Activated CD4-positive, CD25-positive, alpha-beta regulatory T cell treated with anti-CD3 and anti-CD28 coated beads, Interleukin-2, amount 50 U/mL, for 72 hours (primary cell): ENCODE data around the gene STAMBPL1.
"Not testable (repeated sequence)": the region's sequence is repeated elsewhere in the genome, so short reads cannot be mapped to it uniquely, and the experiment has no call there.

Source experiments
- DNase-seq: peaks from one replicate; pipeline ENCODE4 v3.0.0; 2021

Gene STAMBPL1

GRCh38 chr10:88858491-88858890 is 21.6 kb upstream of the STAMBPL1 start:
- DNase-seq = no peak

- no peak for DNase-seq
These were observed 19.0 kb upstream of the STAMBPL1 start for GRCh38 chr10:88861036-88861435.

GRCh38 chr10:88865281-88865876 is 14.7 kb upstream of the STAMBPL1 start:
- no peak for DNase-seq

- DNase-seq = no peak
These were observed 13.6 kb upstream of the STAMBPL1 start for GRCh38 chr10:88866454-88866853.

- DNase-seq = no peak
These were observed 10.0 kb upstream of the STAMBPL1 start for GRCh38 chr10:88870089-88870488.

- DNase-seq = no peak
These were observed 6.3 kb upstream of the STAMBPL1 start for GRCh38 chr10:88873757-88874156.

- DNase-seq = no peak
These were observed 5.8 kb upstream of the STAMBPL1 start for GRCh38 chr10:88874281-88874680.

- no peak for DNase-seq
These were observed 5.0 kb upstream of the STAMBPL1 start for GRCh38 chr10:88875081-88875480.

- DNase-seq = no peak
These were observed 2.7 kb upstream of the STAMBPL1 start for GRCh38 chr10:88877298-88877697.

GRCh38 chr10:88880282-88881076 is 434 bp downstream of the STAMBPL1 start:
- peak; percentile 83 for DNase-seq

- no peak for DNase-seq
These were observed 1.3 kb downstream of the STAMBPL1 start for GRCh38 chr10:88881320-88881719.

GRCh38 chr10:88881922-88882645 is 2.0 kb downstream of the STAMBPL1 start:
- no peak for DNase-seq

GRCh38 chr10:88882646-88883447 is 2.8 kb downstream of the STAMBPL1 start:
- not testable (repeated sequence) for DNase-seq

- DNase-seq = no peak
These were observed 3.4 kb downstream of the STAMBPL1 start for GRCh38 chr10:88883448-88883809.

- no peak for DNase-seq
These were observed 6.5 kb downstream of the STAMBPL1 start for GRCh38 chr10:88886557-88886956.

- no peak for DNase-seq
These were observed 8.9 kb downstream of the STAMBPL1 start for GRCh38 chr10:88888810-88889445.

GRCh38 chr10:88889559-88890337 is 9.7 kb downstream of the STAMBPL1 start:
- DNase-seq = no peak

GRCh38 chr10:88890681-88891381 is 10.8 kb downstream of the STAMBPL1 start:
- no peak for DNase-seq

- no peak for DNase-seq
These were observed 12.3 kb downstream of the STAMBPL1 start for GRCh38 chr10:88892222-88892967.

GRCh38 chr10:88893611-88894010 is 13.6 kb downstream of the STAMBPL1 start:
- DNase-seq = no peak
